SK-N-SH treated with all-trans-retinoic acid at 6 μM for 48 hours (cell line): ENCODE results near the gene USP28.

Source experiments
- BACH2 ChIP-seq: fragments of 250-450 bp; sonication (Bioruptor Pico); IDR thresholded peaks from 2 replicates; pipeline ENCODE4 v1.9.0; 2021; ENCODE audit warnings: mild to moderate bottlenecking, borderline replicate concordance
- CSDC2 ChIP-seq: fragments of 250-450 bp; sonication (Bioruptor Pico); IDR thresholded peaks from 2 replicates; pipeline ENCODE4 v1.5.0; 2020; ENCODE audit warnings: mild to moderate bottlenecking, moderate library complexity
- PPARA ChIP-seq: fragments of 250-450 bp; sonication (Bioruptor Pico); IDR thresholded peaks from 2 replicates; pipeline ENCODE4 v1.5.0; 2020; ENCODE audit warnings: mild to moderate bottlenecking, borderline replicate concordance
- RARB ChIP-seq: fragments of 250-450 bp; sonication (Bioruptor Pico); IDR thresholded peaks from 2 replicates; pipeline ENCODE4 v1.8.0; 2021; ENCODE audit warnings: mild to moderate bottlenecking, moderate library complexity
- SNAI2 ChIP-seq: fragments of 250-450 bp; sonication (Bioruptor Pico); IDR thresholded peaks from 2 replicates; pipeline ENCODE4 v1.5.0; 2020; ENCODE audit warnings: mild to moderate bottlenecking, moderate library complexity
- ZC3H10 ChIP-seq: fragments of 250-450 bp; sonication (Bioruptor Pico); IDR thresholded peaks from 2 replicates; pipeline ENCODE4 v1.5.1; 2021; ENCODE audit warnings: mild to moderate bottlenecking, moderate library complexity
- ZFP30 ChIP-seq: fragments of 450-650 bp; formaldehyde crosslinking; IDR thresholded peaks from 2 replicates; pipeline ENCODE4 v1.5.0; 2022; ENCODE audit warnings: mild to moderate bottlenecking, moderate library complexity
- ZNF565 ChIP-seq: fragments of 450-650 bp; formaldehyde crosslinking; conservative IDR thresholded peaks from 2 replicates; pipeline ENCODE4 v1.5.0; 2020; ENCODE audit warnings: low read depth, mild to moderate bottlenecking, moderate library complexity
- ZNF70 ChIP-seq: fragments of 450-650 bp; formaldehyde crosslinking; IDR thresholded peaks from 2 replicates; pipeline ENCODE4 v1.5.0; 2020; ENCODE audit warnings: mild to moderate bottlenecking, moderate library complexity
- ZNF8 ChIP-seq: fragments of 450-650 bp; formaldehyde crosslinking; IDR thresholded peaks from 2 replicates; pipeline ENCODE4 v1.5.0; 2020; ENCODE audit warnings: mild to moderate bottlenecking, moderate library complexity
- TF ChIP-seq, protein P1 (sequence below): fragments of 250-450 bp; sonication (Bioruptor Pico); IDR thresholded peaks from 2 replicates; pipeline ENCODE4 v1.5.1; 2021; ENCODE audit warnings: mild to moderate bottlenecking, moderate library complexity
- TF ChIP-seq, protein P2 (sequence below): fragments of 250-450 bp; sonication (Bioruptor Pico); IDR thresholded peaks from 2 replicates; pipeline ENCODE4 v1.5.1; 2020; ENCODE audit warnings: low read depth, mild to moderate bottlenecking, moderate library complexity

DNA sequence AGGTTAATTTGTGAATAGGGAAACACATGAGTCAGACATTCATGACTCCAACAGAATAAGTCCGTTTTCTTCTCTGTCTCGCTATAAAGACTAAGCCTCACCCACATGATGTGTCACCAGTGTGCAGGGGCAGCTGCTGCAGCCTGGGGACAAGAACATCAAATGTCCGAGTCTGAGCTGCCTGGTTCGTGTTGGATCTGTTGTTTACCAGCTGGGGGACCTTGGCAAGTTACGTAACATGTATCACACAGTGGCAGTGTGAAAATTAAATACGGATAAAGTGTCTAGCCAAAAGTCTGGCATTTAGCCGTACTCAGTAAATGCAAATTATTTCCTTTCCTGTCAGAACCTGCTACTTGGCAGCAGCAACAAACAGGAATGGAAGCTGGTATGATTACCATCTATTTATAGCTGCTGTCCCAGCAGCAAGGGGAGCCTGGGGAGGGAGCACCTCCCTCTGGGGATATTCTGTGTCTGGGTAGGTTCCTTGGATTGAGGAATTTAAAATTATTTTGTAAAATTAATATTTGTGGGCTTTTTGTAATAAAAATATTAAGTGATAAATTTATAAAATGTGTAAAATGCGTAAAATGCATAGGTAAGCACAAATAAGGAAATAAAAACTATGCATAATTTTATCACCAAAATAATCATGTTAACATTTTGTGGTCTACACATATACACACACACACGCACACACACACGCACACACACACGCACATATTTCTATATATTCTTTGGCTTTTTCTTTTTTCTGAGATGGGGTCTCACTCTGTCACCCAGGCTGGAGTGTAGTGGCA, 97.1 kb downstream of the USP28 start:
- TF ChIP-seq SNAI2 (no peak), BACH2 (CRISPR knock-in tag) (no peak), ZNF70 (CRISPR knock-in tag) (no peak), RARB (CRISPR knock-in tag) (no peak), PPARA (no peak), ZFP30 (CRISPR knock-in tag) (no peak), ZC3H10 (no peak), ZNF8 (CRISPR knock-in tag) (no peak), ZNF565 (CRISPR knock-in tag) (no peak), CSDC2 (CRISPR knock-in tag) (no peak)
- TF ChIP-seq, protein P1, sequence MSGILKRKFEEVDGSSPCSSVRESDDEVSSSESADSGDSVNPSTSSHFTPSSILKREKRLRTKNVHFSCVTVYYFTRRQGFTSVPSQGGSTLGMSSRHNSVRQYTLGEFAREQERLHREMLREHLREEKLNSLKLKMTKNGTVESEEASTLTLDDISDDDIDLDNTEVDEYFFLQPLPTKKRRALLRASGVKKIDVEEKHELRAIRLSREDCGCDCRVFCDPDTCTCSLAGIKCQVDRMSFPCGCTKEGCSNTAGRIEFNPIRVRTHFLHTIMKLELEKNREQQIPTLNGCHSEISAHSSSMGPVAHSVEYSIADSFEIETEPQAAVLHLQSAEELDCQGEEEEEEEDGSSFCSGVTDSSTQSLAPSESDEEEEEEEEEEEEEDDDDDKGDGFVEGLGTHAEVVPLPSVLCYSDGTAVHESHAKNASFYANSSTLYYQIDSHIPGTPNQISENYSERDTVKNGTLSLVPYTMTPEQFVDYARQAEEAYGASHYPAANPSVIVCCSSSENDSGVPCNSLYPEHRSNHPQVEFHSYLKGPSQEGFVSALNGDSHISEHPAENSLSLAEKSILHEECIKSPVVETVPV (CRISPR knock-in tag) = no peak
- TF ChIP-seq, protein P2, sequence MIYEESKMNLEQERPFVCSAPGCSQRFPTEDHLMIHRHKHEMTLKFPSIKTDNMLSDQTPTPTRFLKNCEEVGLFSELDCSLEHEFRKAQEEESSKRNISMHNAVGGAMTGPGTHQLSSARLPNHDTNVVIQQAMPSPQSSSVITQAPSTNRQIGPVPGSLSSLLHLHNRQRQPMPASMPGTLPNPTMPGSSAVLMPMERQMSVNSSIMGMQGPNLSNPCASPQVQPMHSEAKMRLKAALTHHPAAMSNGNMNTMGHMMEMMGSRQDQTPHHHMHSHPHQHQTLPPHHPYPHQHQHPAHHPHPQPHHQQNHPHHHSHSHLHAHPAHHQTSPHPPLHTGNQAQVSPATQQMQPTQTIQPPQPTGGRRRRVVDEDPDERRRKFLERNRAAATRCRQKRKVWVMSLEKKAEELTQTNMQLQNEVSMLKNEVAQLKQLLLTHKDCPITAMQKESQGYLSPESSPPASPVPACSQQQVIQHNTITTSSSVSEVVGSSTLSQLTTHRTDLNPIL (CRISPR knock-in tag) = no peak
